Endothelial cell of umbilical vein (primary cell): Measurements from ENCODE around the gene COX6B1. TPM values are rescaled to one million over a fixed set of nuclear protein-coding genes. Genes with fewer than 3 reads are reported as not detected.

Experiments
- BruUV-seq: library from RNA; stranded (reverse); fragments of 400-500 nt; replicated peaks from 2 replicates; lab custom pipeline; 2021; lab: Mats Ljungman, UMichigan
- CTCF ChIA-PET: fragments of 300-600, 350-600 bp; sonication (Branson Sonifier 250); formaldehyde crosslinking; loops from one replicate; lab custom pipeline; 2021; ENCODE audit warnings: antibody characterized with exemption, inconsistent platforms; lab: Charles Lee
- POLR2A ChIA-PET: fragments of 300-600, 350-600 bp; sonication (Branson Sonifier 250); formaldehyde crosslinking; loops from one replicate; lab custom pipeline; 2021; ENCODE audit warnings: antibody characterized with exemption, inconsistent platforms; lab: Charles Lee
- DNase-seq: peaks from one replicate; pipeline ENCODE4 v3.0.0-alpha.2; 2011; ENCODE audit warnings: low read depth, low spot score
- FAIRE-seq: peaks from 2 replicates; lab custom pipeline; 2011; peaks lifted over from hg19 to GRCh38; lab: Jason Lieb, UNC
- H2AFZ ChIP-seq: 2 replicates; pipeline ENCODE4 v1.6.0; 2012; ENCODE audit warnings: low read depth, low read length, control low read depth, inconsistent platforms
- H3K27ac ChIP-seq: 2 replicates; pipeline ENCODE4 v1.5.1; 2011; ENCODE audit warnings: low read depth, mild to moderate bottlenecking, control low read depth, low read length, moderate library complexity; ENCODE audit not compliant: insufficient read depth
- H3K27me3 ChIP-seq, 2 experiments: 2 replicates each; pipeline versions ENCODE4 v1.6.0 to v1.6.1; 2011; ENCODE audit warnings: low read length in 2 of 2, mixed read lengths in 1 of 2; ENCODE audit not compliant: control insufficient read depth in 2 of 2, insufficient read depth in 2 of 2
- H3K36me3 ChIP-seq, 2 experiments: 2 replicates in 1 of 2; 3 replicates in 1 of 2; pipeline ENCODE4 v1.5.1; 2011; ENCODE audit warnings: low read length in 2 of 2, mild to moderate bottlenecking in 1 of 2, moderate library complexity in 1 of 2; ENCODE audit not compliant: control insufficient read depth in 2 of 2, insufficient read depth in 2 of 2; ENCODE audit errors: extremely low read depth in 1 of 2
- H3K4me1 ChIP-seq: 3 replicates; pipeline ENCODE4 v1.5.1; 2011; ENCODE audit warnings: mild to moderate bottlenecking, low read length; ENCODE audit not compliant: control insufficient read depth, insufficient read depth; ENCODE audit errors: extremely low read depth
- H3K4me2 ChIP-seq: 2 replicates; pipeline ENCODE4 v1.6.1; 2011; ENCODE audit warnings: low read length, control low read depth, mixed read lengths; ENCODE audit not compliant: insufficient read depth
- H3K4me3 ChIP-seq, 3 experiments: fragments of 200-600 bp in 1 of 3; sonication (generic), shearing (Covaris generic) in 1 of 3; replicated peaks in 1 of 3; 2 replicates each; pipeline ENCODE4 v1.5.1; 2011 to 2016; ENCODE audit warnings: control low read depth in 3 of 3, low read length in 3 of 3, mild to moderate bottlenecking in 2 of 3, inconsistent platforms in 1 of 3, low read depth in 1 of 3, moderate library complexity in 1 of 3; ENCODE audit not compliant: insufficient read depth in 1 of 3
- H3K79me2 ChIP-seq: 2 replicates; pipeline ENCODE4 v1.6.0; 2012; ENCODE audit warnings: low read length, inconsistent platforms; ENCODE audit not compliant: control insufficient read depth, insufficient read depth
- H3K9ac ChIP-seq: replicated peaks from 2 replicates; pipeline ENCODE3; 2011; ENCODE audit warnings: low read length, control low read depth; ENCODE audit not compliant: insufficient read depth; ENCODE audit errors: extremely low read depth
- H3K9me1 ChIP-seq: replicated peaks from 3 replicates; pipeline ENCODE4 v1.6.0; 2011; ENCODE audit warnings: mild to moderate bottlenecking, low read length; ENCODE audit not compliant: control insufficient read depth, insufficient read depth; ENCODE audit errors: extremely low read depth
- H3K9me3 ChIP-seq: replicated peaks from 2 replicates; pipeline ENCODE4 v1.5.1; 2012; ENCODE audit warnings: low read length, inconsistent platforms; ENCODE audit not compliant: control insufficient read depth, insufficient read depth
- H4K20me1 ChIP-seq: replicated peaks from 2 replicates; pipeline ENCODE3; 2011; ENCODE audit warnings: mild to moderate bottlenecking, low read length; ENCODE audit not compliant: control insufficient read depth, insufficient read depth; ENCODE audit errors: extremely low read depth
- EZH2 ChIP-seq: IDR thresholded peaks from 2 replicates; pipeline ENCODE4 v1.6.1; 2012; ENCODE audit warnings: borderline replicate concordance, low read depth, mild to moderate bottlenecking, moderate library complexity, low read length, inconsistent platforms; ENCODE audit not compliant: severe bottlenecking
- JUN ChIP-seq: IDR thresholded peaks from 2 replicates; pipeline ENCODE4 v1.6.1; 2011; ENCODE audit warnings: borderline replicate concordance, low read depth; ENCODE audit not compliant: insufficient read length, insufficient read depth
- MYC ChIP-seq: IDR thresholded peaks from one replicate; pipeline ENCODE4 v1.6.1; 2011; ENCODE audit warnings: mild to moderate bottlenecking, low read depth, low read length
- POLR2A ChIP-seq: IDR thresholded peaks from 2 replicates; pipeline ENCODE4 v1.6.1; 2012; ENCODE audit warnings: low read depth, mild to moderate bottlenecking, control low read depth, low read length
- POLR2AphosphoS5 ChIP-seq: IDR thresholded peaks from 2 replicates; pipeline ENCODE4 v1.6.1; 2012; ENCODE audit warnings: low read depth, mild to moderate bottlenecking, control low read depth, low read length, moderate library complexity; ENCODE audit not compliant: insufficient read depth
- dilution Hi-C: fragments of 300-500 bp; cut with MboI; formaldehyde crosslinking; loops from one replicate; pipeline ENCODE4 v1.15.0; 2019; ENCODE audit warnings: low sequenced_read_pairs; ENCODE audit not compliant: extremely low pct_ligation_motif_present
- intact Hi-C: fragments of 100-400 bp; cut with micrococcal nuclease; formaldehyde crosslinking; loops from one replicate; pipeline ENCODE4 v1.10.0; 2022
- polyA plus RNA-seq, 4 experiments: library from polyadenylated mRNA; depleted of rRNA in 3 of 4; stranded (reverse) in 3 of 4; unstranded in 1 of 4; fragments of >200 nt; gene quantifications; 2 replicates each; pipeline versions ENCODE4 v1.2.1 to v1.2.3, GENCODE V29; 2011 to 2012; ENCODE audit warnings: missing spikeins in 1 of 4
- total RNA-seq: library from RNA; stranded (reverse); gene quantifications from 2 replicates; pipeline ENCODE4 v1.2.3, GENCODE V29; 2021
- TF ChIP-seq, protein P1 (sequence below), 2 donors: IDR thresholded peaks; 1 replicate in 1 of 2; 2 replicates in 1 of 2; pipeline ENCODE4 v1.5.1; 2011; ENCODE audit warnings: low read length in 2 of 2, mild to moderate bottlenecking in 2 of 2, moderate library complexity in 2 of 2, control low read depth in 1 of 2, inconsistent platforms in 1 of 2, low read depth in 1 of 2; ENCODE audit not compliant: insufficient read depth in 1 of 2; ENCODE audit errors: extremely low read depth in 1 of 2
- TF ChIP-seq, protein P2 (sequence below): IDR thresholded peaks from 2 replicates; pipeline ENCODE4 v1.6.1; 2011; ENCODE audit not compliant: insufficient read depth, insufficient read length

The COX6B1 gene
- total and polyA plus RNA-seq, 2 donors (not counting 3 experiments of a cell fraction or from before 2014, with no cell fraction given), result 327 to 692 TPM

DNA sequence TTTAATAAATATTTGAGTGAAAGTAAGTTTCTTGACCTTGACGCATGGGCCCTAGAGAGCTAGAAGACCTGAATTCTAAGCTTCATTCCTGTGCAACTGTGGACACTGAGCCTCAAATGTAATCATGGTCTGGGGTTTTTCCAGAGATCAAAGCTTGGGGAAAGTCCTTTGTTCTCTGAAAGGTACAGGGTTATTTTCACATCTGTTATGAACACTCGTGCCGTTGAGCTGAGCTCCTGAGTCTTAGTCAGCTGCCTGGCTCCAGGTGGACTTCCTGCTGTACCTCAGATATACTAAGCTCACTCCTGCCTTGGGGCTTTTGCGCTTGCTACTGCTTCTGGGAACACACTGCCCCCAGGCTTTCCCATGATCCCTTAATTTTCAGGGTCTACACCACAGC is 48.7 kb downstream of the COX6B1 start:
- H3K27ac ChIP-seq, result no peak overlapping the region
- intact Hi-C loops, result no loop called here
- no TSS peak for BruUV-seq

More for the DNA sequence above, 48.7 kb downstream of the COX6B1 start:
- H3K9ac ChIP-seq, result no peak overlapping the region
- no peaks in the 10 kb centered on the region for H3K27me3 ChIP-seq
- H3K79me2 ChIP-seq, result no peaks in the 10 kb centered on the region
- dilution Hi-C loops, result no loop called here
- H3K4me2 ChIP-seq, result no peak overlapping the region
- TF ChIP-seq MYC (no peak), EZH2 (no peak), POLR2A (no peak), JUN (no peak), POLR2AphosphoS5 (no peak)
- TF ChIP-seq, protein P1, sequence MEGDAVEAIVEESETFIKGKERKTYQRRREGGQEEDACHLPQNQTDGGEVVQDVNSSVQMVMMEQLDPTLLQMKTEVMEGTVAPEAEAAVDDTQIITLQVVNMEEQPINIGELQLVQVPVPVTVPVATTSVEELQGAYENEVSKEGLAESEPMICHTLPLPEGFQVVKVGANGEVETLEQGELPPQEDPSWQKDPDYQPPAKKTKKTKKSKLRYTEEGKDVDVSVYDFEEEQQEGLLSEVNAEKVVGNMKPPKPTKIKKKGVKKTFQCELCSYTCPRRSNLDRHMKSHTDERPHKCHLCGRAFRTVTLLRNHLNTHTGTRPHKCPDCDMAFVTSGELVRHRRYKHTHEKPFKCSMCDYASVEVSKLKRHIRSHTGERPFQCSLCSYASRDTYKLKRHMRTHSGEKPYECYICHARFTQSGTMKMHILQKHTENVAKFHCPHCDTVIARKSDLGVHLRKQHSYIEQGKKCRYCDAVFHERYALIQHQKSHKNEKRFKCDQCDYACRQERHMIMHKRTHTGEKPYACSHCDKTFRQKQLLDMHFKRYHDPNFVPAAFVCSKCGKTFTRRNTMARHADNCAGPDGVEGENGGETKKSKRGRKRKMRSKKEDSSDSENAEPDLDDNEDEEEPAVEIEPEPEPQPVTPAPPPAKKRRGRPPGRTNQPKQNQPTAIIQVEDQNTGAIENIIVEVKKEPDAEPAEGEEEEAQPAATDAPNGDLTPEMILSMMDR (IDR thresholded peaks at IDR 0.05; ENCODE audit: extremely low read depth in 1 of 2, insufficient read depth in 1 of 2, low read depth in 1 of 2, low read length in 2 of 2), result no peak
- TF ChIP-seq, protein P2, sequence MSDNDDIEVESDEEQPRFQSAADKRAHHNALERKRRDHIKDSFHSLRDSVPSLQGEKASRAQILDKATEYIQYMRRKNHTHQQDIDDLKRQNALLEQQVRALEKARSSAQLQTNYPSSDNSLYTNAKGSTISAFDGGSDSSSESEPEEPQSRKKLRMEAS, result no peak
- H4K20me1 ChIP-seq, result no peaks in the 10 kb centered on the region
- H3K9me1 ChIP-seq, result no peaks in the 10 kb centered on the region
- ChIA-PET CTCF (interaction anchor here (1.0 to 6.8 kb wide), 3 partner anchors 15 to 123 kb away, joined by 4 to 54 read pairs (median 4); partner anchors contain the start of gene LIN37), POLR2A (no interaction called here)
- FAIRE-seq (no peak), DNase-seq (no peak)
- no peaks in the 10 kb centered on the region for H3K9me3 ChIP-seq
- H3K36me3 ChIP-seq, result no peaks in the 10 kb centered on the region
- H3K4me3 ChIP-seq, result no peak overlapping the region
- no peaks in the 10 kb centered on the region for H3K4me1 ChIP-seq
- no peak overlapping the region for H2AFZ ChIP-seq
